Gastrocnemius medialis (tissue), 4 donors: ENCODE data around the gene SAP30.

Source experiments
- POLR2A ChIP-seq, 2 donors: fragments of 450-650 bp; IDR thresholded peaks; one replicate each; pipeline ENCODE4 v1.6.1; 2017; ENCODE audit warnings: antibody characterized with exemption in 2 of 2, mild to moderate bottlenecking in 2 of 2, moderate library complexity in 2 of 2
- TF ChIP-seq, protein P1 (sequence below), 5 experiments: fragments of 450-650 bp in 3 of 5; fragments of 200-600 bp in 2 of 5; sonication (generic) in 2 of 5; IDR thresholded peaks in 4 of 5; conservative IDR thresholded peaks in 1 of 5; 1 replicate in 4 of 5; 2 replicates in 1 of 5; pipeline ENCODE4 v1.5.1; 2016 to 2019; ENCODE audit warnings: antibody characterized with exemption in 5 of 5, mild to moderate bottlenecking in 3 of 5, moderate library complexity in 3 of 5

DNA sequence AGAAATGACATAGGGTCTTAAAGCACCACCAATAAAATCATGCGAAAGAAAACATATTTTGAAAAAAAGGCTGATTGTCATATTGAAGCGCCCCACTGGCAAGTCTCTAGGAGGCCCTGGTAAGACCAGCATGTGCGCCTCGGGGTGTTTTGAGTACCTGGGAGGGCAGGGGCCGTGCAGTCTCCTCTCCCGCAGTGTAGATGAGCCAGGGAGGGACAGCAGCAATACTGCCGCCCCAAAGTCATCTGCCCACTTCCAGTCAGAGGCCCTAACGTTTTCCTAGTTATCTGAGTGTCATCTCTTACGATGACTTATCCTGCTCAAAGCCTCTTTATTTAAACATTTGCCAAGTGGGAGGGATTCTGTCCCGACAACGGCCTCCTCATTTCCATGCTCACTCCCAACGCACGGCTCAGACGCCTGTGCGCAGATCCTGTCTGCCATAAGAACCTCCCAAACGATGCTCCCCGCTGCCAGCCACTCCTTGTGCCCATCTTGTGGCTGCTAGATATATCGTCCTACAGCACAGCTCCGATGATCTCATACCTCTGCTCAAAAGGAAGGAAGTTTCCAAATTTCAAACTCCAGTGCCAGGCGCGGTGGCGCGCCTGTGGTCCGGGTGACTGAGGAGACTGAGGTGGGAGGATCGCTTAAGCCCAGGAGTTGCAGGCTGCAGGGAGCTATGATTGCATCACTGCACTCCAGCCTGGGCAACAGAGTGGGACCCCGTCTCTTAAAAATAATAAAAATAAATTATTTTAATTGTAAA lies 45.3 kb downstream of the SAP30 start:
- TF ChIP-seq, protein P1, sequence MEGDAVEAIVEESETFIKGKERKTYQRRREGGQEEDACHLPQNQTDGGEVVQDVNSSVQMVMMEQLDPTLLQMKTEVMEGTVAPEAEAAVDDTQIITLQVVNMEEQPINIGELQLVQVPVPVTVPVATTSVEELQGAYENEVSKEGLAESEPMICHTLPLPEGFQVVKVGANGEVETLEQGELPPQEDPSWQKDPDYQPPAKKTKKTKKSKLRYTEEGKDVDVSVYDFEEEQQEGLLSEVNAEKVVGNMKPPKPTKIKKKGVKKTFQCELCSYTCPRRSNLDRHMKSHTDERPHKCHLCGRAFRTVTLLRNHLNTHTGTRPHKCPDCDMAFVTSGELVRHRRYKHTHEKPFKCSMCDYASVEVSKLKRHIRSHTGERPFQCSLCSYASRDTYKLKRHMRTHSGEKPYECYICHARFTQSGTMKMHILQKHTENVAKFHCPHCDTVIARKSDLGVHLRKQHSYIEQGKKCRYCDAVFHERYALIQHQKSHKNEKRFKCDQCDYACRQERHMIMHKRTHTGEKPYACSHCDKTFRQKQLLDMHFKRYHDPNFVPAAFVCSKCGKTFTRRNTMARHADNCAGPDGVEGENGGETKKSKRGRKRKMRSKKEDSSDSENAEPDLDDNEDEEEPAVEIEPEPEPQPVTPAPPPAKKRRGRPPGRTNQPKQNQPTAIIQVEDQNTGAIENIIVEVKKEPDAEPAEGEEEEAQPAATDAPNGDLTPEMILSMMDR (IDR thresholded peaks at IDR 0.05 in 4 of 5, conservative IDR thresholded peaks at IDR 0.05 in 1 of 5): no peak
- TF ChIP-seq POLR2A (IDR thresholded peaks at IDR 0.05): no peak
